ENCODE data around the gene LUM. TPM values are rescaled to one million over a fixed set of nuclear protein-coding genes. Genes with fewer than 3 reads are reported as not detected.

Gene LUM
- total and polyA plus RNA-seq, 2 donors (not counting 3 experiments of a cell fraction or from before 2014, with no cell fraction given) = 0.29 to 1.9 TPM

GRCh38 chr12:91154131-91154530, 42.8 kb upstream of the LUM start:
- CTCF ChIA-PET = interaction anchor here (1.1 to 2.1 kb wide), 2 partner anchors 9 to 172 kb away, joined by 4 to 5 read pairs; no protein-coding TSS in a partner anchor
- Histone ChIP-seq H2AFZ (ENCODE audit: low read depth, low read length) (no peak overlapping the region), H3K9ac (replicated peaks; ENCODE audit: extremely low read depth, insufficient read depth, low read length) (no peak overlapping the region), H3K27ac (ENCODE audit: insufficient read depth, low read depth, low read length) (no peak overlapping the region), H3K79me2 (ENCODE audit: control insufficient read depth, insufficient read depth, low read length) (no peaks in the 10 kb centered on the region), H3K9me1 (replicated peaks; ENCODE audit: control insufficient read depth, extremely low read depth, insufficient read depth, low read length) (no peaks in the 10 kb centered on the region), H4K20me1 (replicated peaks; ENCODE audit: control insufficient read depth, extremely low read depth, insufficient read depth, low read length) (no peaks in the 10 kb centered on the region), H3K4me3 (replicated peaks in 1 of 3; ENCODE audit: insufficient read depth in 1 of 3, low read depth in 1 of 3, low read length in 3 of 3) (no peak overlapping the region), H3K9me3 (replicated peaks; ENCODE audit: control insufficient read depth, insufficient read depth, low read length) (no peaks in the 10 kb centered on the region), H3K4me2 (ENCODE audit: insufficient read depth, low read length) (no peak overlapping the region), H3K36me3 (ENCODE audit: control insufficient read depth in 2 of 2, extremely low read depth in 1 of 2, insufficient read depth in 2 of 2, low read length in 2 of 2) (no peaks in the 10 kb centered on the region), H3K27me3 (ENCODE audit: control insufficient read depth in 2 of 2, insufficient read depth in 2 of 2, low read length in 2 of 2) (no peaks in the 10 kb centered on the region), H3K4me1 (ENCODE audit: control insufficient read depth, extremely low read depth, insufficient read depth, low read length) (no peaks in the 10 kb centered on the region)
- no peak for DNase-seq (ENCODE audit: low read depth, low spot score)
- no TSS peak for BruUV-seq (replicated peaks)
- POLR2A ChIA-PET = no interaction called here
- dilution Hi-C loops (cut with MboI; ENCODE audit: extremely low pct_ligation_motif_present, low sequenced_read_pairs) = no loop called here
- FAIRE-seq = no peak
- intact Hi-C loops (cut with micrococcal nuclease) = no loop called here
- TF ChIP-seq, protein P1, sequence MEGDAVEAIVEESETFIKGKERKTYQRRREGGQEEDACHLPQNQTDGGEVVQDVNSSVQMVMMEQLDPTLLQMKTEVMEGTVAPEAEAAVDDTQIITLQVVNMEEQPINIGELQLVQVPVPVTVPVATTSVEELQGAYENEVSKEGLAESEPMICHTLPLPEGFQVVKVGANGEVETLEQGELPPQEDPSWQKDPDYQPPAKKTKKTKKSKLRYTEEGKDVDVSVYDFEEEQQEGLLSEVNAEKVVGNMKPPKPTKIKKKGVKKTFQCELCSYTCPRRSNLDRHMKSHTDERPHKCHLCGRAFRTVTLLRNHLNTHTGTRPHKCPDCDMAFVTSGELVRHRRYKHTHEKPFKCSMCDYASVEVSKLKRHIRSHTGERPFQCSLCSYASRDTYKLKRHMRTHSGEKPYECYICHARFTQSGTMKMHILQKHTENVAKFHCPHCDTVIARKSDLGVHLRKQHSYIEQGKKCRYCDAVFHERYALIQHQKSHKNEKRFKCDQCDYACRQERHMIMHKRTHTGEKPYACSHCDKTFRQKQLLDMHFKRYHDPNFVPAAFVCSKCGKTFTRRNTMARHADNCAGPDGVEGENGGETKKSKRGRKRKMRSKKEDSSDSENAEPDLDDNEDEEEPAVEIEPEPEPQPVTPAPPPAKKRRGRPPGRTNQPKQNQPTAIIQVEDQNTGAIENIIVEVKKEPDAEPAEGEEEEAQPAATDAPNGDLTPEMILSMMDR (IDR thresholded peaks at IDR 0.05; ENCODE audit: extremely low read depth in 1 of 2, insufficient read depth in 1 of 2, low read depth in 1 of 2, low read length in 2 of 2) = no peak
- TF ChIP-seq GATA2 (IDR thresholded peaks at IDR 0.05; ENCODE audit: insufficient read depth, insufficient read length, low read depth, low read length) = no peak
- no peak for TF ChIP-seq POLR2AphosphoS5 (IDR thresholded peaks at IDR 0.05; ENCODE audit: insufficient read depth, low read depth, low read length)
- TF ChIP-seq, protein P2, sequence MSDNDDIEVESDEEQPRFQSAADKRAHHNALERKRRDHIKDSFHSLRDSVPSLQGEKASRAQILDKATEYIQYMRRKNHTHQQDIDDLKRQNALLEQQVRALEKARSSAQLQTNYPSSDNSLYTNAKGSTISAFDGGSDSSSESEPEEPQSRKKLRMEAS (IDR thresholded peaks at IDR 0.05; ENCODE audit: insufficient read depth, insufficient read length) = no peak
- no peak for TF ChIP-seq JUN (IDR thresholded peaks at IDR 0.05; ENCODE audit: borderline replicate concordance, insufficient read depth, insufficient read length, low read depth)
- no peak for TF ChIP-seq FOS (IDR thresholded peaks at IDR 0.05; ENCODE audit: borderline replicate concordance, insufficient read depth, low read length)
- no peak for TF ChIP-seq MYC (IDR thresholded peaks at IDR 0.05; ENCODE audit: low read depth, low read length)
- no peak for TF ChIP-seq POLR2A (IDR thresholded peaks at IDR 0.05; ENCODE audit: low read depth, low read length)
- TF ChIP-seq EZH2 (IDR thresholded peaks at IDR 0.05; ENCODE audit: borderline replicate concordance, low read depth, low read length, severe bottlenecking) = no peak

All from endothelial cell of umbilical vein (primary cell).